ENCODE results near the gene IRX1. TPM values are rescaled to one million over a fixed set of nuclear protein-coding genes. Genes with fewer than 3 reads are reported as not detected.

Gene IRX1
- total RNA-seq, 1 donor from 2014 or later = 7.5 TPM

DNA sequence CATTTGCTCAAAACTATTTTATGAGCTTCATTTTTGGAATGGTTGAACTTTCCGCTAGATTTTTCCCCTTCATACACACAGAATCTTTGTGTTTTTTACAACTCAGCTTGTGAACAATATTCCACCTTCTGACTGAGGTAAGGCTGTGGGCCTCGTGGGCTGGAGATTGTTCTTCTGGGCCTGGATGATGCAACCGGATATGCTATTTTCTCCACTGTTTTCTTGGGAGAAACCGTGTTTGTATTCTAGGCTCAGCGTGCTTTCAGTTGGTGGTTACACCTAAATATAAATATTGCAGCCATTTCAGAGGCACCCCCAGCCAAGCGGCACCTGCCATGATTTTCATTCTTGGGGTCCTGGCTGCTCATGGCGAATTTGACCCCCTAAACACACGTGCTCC, 55.2 kb downstream of the IRX1 start:
- intact Hi-C loops (cut with DNase I) = no loop called here
- Histone ChIP-seq H3K27ac (no peak overlapping the region), H3K27me3 (no peaks in the 10 kb centered on the region), H3K4me3 (no peak overlapping the region), H3K4me1 (no peaks in the 10 kb centered on the region), H3K36me3 (no peaks in the 10 kb centered on the region), H3K9me3 (no peaks in the 10 kb centered on the region)
- no peak for TF ChIP-seq CTCF (IDR thresholded peaks at IDR 0.05)
- ATAC-seq (no peak), DNase-seq (no peak)
